ENCODE results near the gene ADAMTS1.

The ADAMTS1 gene

GRCh38 chr21:26810676-26811415 lies 34.4 kb downstream of the ADAMTS1 start:
- H3K27me3 Mint-ChIP-seq: peaks cover 9% of the 10 kb centered on the region
- H3K4me3 Mint-ChIP-seq: no peak overlapping the region
- H3K9me3 Mint-ChIP-seq: no peaks in the 10 kb centered on the region
- no peak overlapping the region for H3K27ac Mint-ChIP-seq
- no peaks in the 10 kb centered on the region for H3K4me1 Mint-ChIP-seq (ENCODE audit: low read depth)
- no peaks in the 10 kb centered on the region for H3K36me3 Mint-ChIP-seq (ENCODE audit: low read depth)

GRCh38 chr21:26810266-26810665 lies 34.9 kb downstream of the ADAMTS1 start:
- Mint-ChIP-seq H3K4me1 (ENCODE audit: low read depth) (no peaks in the 10 kb centered on the region), H3K36me3 (ENCODE audit: low read depth) (no peaks in the 10 kb centered on the region), H3K27me3 (peaks cover 5% of the 10 kb centered on the region), H3K9me3 (no peaks in the 10 kb centered on the region), H3K27ac (no peak overlapping the region), H3K4me3 (no peak overlapping the region)

GRCh38 chr21:26809745-26810144 lies 35.5 kb downstream of the ADAMTS1 start:
- H3K4me3 Mint-ChIP-seq: no peak overlapping the region
- H3K27ac Mint-ChIP-seq: no peak overlapping the region
- H3K27me3 Mint-ChIP-seq: peaks cover 5% of the 10 kb centered on the region

GRCh38 chr21:26806801-26807295 lies 38.4 kb downstream of the ADAMTS1 start:
- no peak overlapping the region for H3K27ac Mint-ChIP-seq
- H3K4me1 Mint-ChIP-seq (ENCODE audit: low read depth): no peaks in the 10 kb centered on the region
- H3K27me3 Mint-ChIP-seq: peaks cover 12% of the 10 kb centered on the region
- H3K4me3 Mint-ChIP-seq: no peak overlapping the region
- no peaks in the 10 kb centered on the region for H3K9me3 Mint-ChIP-seq
- no peaks in the 10 kb centered on the region for H3K36me3 Mint-ChIP-seq (ENCODE audit: low read depth)

More at GRCh38 chr21:26809745-26810144, 35.5 kb downstream of the ADAMTS1 start:
- no peaks in the 10 kb centered on the region for H3K36me3 Mint-ChIP-seq (ENCODE audit: low read depth)
- no peaks in the 10 kb centered on the region for H3K9me3 Mint-ChIP-seq
- no peaks in the 10 kb centered on the region for H3K4me1 Mint-ChIP-seq (ENCODE audit: low read depth)

- Mint-ChIP-seq H3K27ac (no peak overlapping the region), H3K36me3 (ENCODE audit: low read depth) (no peaks in the 10 kb centered on the region), H3K9me3 (no peaks in the 10 kb centered on the region), H3K4me3 (no peak overlapping the region), H3K4me1 (ENCODE audit: low read depth) (no peaks in the 10 kb centered on the region), H3K27me3 (peaks cover 13% of the 10 kb centered on the region)
Observed at GRCh38 chr21:26804895-26805609, 40.2 kb downstream of the ADAMTS1 start.

- H3K4me1 Mint-ChIP-seq (ENCODE audit: low read depth): no peaks in the 10 kb centered on the region
- H3K27me3 Mint-ChIP-seq: peaks cover 7% of the 10 kb centered on the region
- no peak overlapping the region for H3K4me3 Mint-ChIP-seq
- no peaks in the 10 kb centered on the region for H3K36me3 Mint-ChIP-seq (ENCODE audit: low read depth)
- no peaks in the 10 kb centered on the region for H3K9me3 Mint-ChIP-seq
- H3K27ac Mint-ChIP-seq: no peak overlapping the region
Observed at GRCh38 chr21:26801498-26801897, 43.7 kb downstream of the ADAMTS1 start.

GRCh38 chr21:26800970-26801431 lies 44.2 kb downstream of the ADAMTS1 start:
- Mint-ChIP-seq H3K4me1 (ENCODE audit: low read depth) (no peaks in the 10 kb centered on the region), H3K36me3 (ENCODE audit: low read depth) (no peaks in the 10 kb centered on the region), H3K4me3 (no peak overlapping the region), H3K27ac (no peak overlapping the region), H3K9me3 (no peaks in the 10 kb centered on the region), H3K27me3 (peaks cover 7% of the 10 kb centered on the region)

GRCh38 chr21:26800455-26800854 lies 44.8 kb downstream of the ADAMTS1 start:
- no peaks in the 10 kb centered on the region for H3K9me3 Mint-ChIP-seq
- no peaks in the 10 kb centered on the region for H3K36me3 Mint-ChIP-seq (ENCODE audit: low read depth)
- no peak overlapping the region for H3K27ac Mint-ChIP-seq
- no peaks in the 10 kb centered on the region for H3K4me1 Mint-ChIP-seq (ENCODE audit: low read depth)
- H3K27me3 Mint-ChIP-seq: peaks cover 7% of the 10 kb centered on the region
- no peak overlapping the region for H3K4me3 Mint-ChIP-seq

GRCh38 chr21:26800001-26800400 lies 45.2 kb downstream of the ADAMTS1 start:
- H3K27me3 Mint-ChIP-seq: peaks cover 7% of the 10 kb centered on the region
- no peak overlapping the region for H3K4me3 Mint-ChIP-seq
- H3K27ac Mint-ChIP-seq: no peak overlapping the region
- H3K4me1 Mint-ChIP-seq (ENCODE audit: low read depth): no peaks in the 10 kb centered on the region
- H3K9me3 Mint-ChIP-seq: no peaks in the 10 kb centered on the region
- H3K36me3 Mint-ChIP-seq (ENCODE audit: low read depth): no peaks in the 10 kb centered on the region

GRCh38 chr21:26798856-26799751 lies 46.1 kb downstream of the ADAMTS1 start:
- H3K4me1 Mint-ChIP-seq (ENCODE audit: low read depth): no peaks in the 10 kb centered on the region
- H3K9me3 Mint-ChIP-seq: peaks cover 4% of the 10 kb centered on the region
- H3K4me3 Mint-ChIP-seq: no peak overlapping the region
- no peaks in the 10 kb centered on the region for H3K36me3 Mint-ChIP-seq (ENCODE audit: low read depth)
- H3K27me3 Mint-ChIP-seq: peaks cover 9% of the 10 kb centered on the region
- H3K27ac Mint-ChIP-seq: no peak overlapping the region

- no peak overlapping the region for H3K4me3 Mint-ChIP-seq
- H3K27me3 Mint-ChIP-seq: peaks cover 14% of the 10 kb centered on the region
- H3K9me3 Mint-ChIP-seq: peaks cover 12% of the 10 kb centered on the region
- no peak overlapping the region for H3K27ac Mint-ChIP-seq
- H3K36me3 Mint-ChIP-seq (ENCODE audit: low read depth): no peaks in the 10 kb centered on the region
- H3K4me1 Mint-ChIP-seq (ENCODE audit: low read depth): no peaks in the 10 kb centered on the region
Observed at GRCh38 chr21:26797878-26798456, 47.2 kb downstream of the ADAMTS1 start.

- Mint-ChIP-seq H3K4me3 (no peak overlapping the region), H3K27ac (no peak overlapping the region), H3K36me3 (ENCODE audit: low read depth) (no peaks in the 10 kb centered on the region), H3K9me3 (peaks cover 14% of the 10 kb centered on the region), H3K27me3 (peaks cover 11% of the 10 kb centered on the region), H3K4me1 (ENCODE audit: low read depth) (no peaks in the 10 kb centered on the region)
Observed at GRCh38 chr21:26795866-26796329, 49.3 kb downstream of the ADAMTS1 start.

- H3K27ac Mint-ChIP-seq: no peak overlapping the region
- no peaks in the 10 kb centered on the region for H3K4me1 Mint-ChIP-seq (ENCODE audit: low read depth)
- H3K4me3 Mint-ChIP-seq: no peak overlapping the region
Observed at GRCh38 chr21:26795412-26795805, 49.8 kb downstream of the ADAMTS1 start.

More at GRCh38 chr21:26795412-26795805, 49.8 kb downstream of the ADAMTS1 start:
- peaks cover 14% of the 10 kb centered on the region for H3K9me3 Mint-ChIP-seq
- no peaks in the 10 kb centered on the region for H3K36me3 Mint-ChIP-seq (ENCODE audit: low read depth)
- H3K27me3 Mint-ChIP-seq: peaks cover 11% of the 10 kb centered on the region

Measured in stimulated activated naive CD8-positive, alpha-beta T cell treated with anti-CD3 and anti-CD28 coated beads, Interleukin-15, Interleukin-2, amounts not matched to agents 100 ng/mL and 50 ng/mL, for 24 hours (primary cell).